HUES64 (cell line): Measurements from ENCODE around the gene DMRTC1.
"Not testable (repeated sequence)": the region's sequence is repeated elsewhere in the genome, so short reads cannot be mapped to it uniquely, and the experiment has no call there.

Source experiments
- H3K27ac ChIP-seq: 2 replicates; pipeline ENCODE4 v1.7.0; 2013; ENCODE audit warnings: low read depth, low read length, inconsistent platforms
- H3K27me3 ChIP-seq: 2 replicates; pipeline ENCODE4 v1.6.1; 2013; ENCODE audit warnings: mild to moderate bottlenecking, low read length; ENCODE audit not compliant: insufficient read depth
- H3K36me3 ChIP-seq: 2 replicates; pipeline ENCODE4 v1.6.1; 2013; ENCODE audit warnings: mild to moderate bottlenecking, low read length; ENCODE audit not compliant: insufficient read depth
- H3K4me1 ChIP-seq: 2 replicates; pipeline ENCODE4 v1.6.1; 2013; ENCODE audit warnings: mild to moderate bottlenecking, low read length, moderate library complexity; ENCODE audit not compliant: insufficient read depth
- H3K4me3 ChIP-seq: 2 replicates; pipeline ENCODE4 v1.5.1; 2013; ENCODE audit warnings: mild to moderate bottlenecking, low read length, moderate library complexity
- H3K9ac ChIP-seq: 2 replicates; pipeline ENCODE4 v1.6.1; 2013; ENCODE audit warnings: mild to moderate bottlenecking, low read depth, low read length
- H3K9me3 ChIP-seq: 2 replicates; pipeline ENCODE4 v1.6.1; 2013; ENCODE audit warnings: low read depth, low read length; ENCODE audit not compliant: insufficient read depth
- WGBS: fragments of 150-250, 120-280 bp; methylation state at CpG from one replicate; pipeline ENCODE4 v1.1.7; 2013; ENCODE audit warnings: missing lambda C conversion rate; 5-methylcytosine and 5-hydroxymethylcytosine counted together

Gene DMRTC1

DNA sequence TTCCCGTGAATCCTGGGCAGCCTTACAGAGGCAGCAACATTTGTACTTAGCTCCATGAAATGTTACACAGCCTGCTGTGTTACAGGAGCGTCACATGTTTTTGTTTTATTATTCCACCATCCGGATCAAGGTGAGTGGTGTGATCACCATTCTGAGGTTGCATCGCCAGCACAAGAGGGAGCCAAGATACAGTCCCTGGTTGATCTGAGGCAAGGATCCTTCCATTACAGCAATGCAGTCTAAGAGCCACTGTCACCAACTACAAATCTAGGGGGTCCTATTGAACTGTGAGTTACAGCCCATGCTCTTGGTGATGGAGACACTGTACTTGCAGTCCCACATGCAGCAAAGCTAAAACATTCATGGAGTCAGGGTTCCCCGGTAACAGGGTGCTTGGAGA lies 27.5 kb downstream of the DMRTC1 start:
- not testable (repeated sequence) for H3K27ac ChIP-seq, H3K9me3 ChIP-seq, H3K9ac ChIP-seq, H3K4me1 ChIP-seq, H3K4me3 ChIP-seq, H3K36me3 ChIP-seq, H3K27me3 ChIP-seq
- 88% methylated on average over 2 of the region's 5 CpGs for whole genome bisulfite sequencing

DNA sequence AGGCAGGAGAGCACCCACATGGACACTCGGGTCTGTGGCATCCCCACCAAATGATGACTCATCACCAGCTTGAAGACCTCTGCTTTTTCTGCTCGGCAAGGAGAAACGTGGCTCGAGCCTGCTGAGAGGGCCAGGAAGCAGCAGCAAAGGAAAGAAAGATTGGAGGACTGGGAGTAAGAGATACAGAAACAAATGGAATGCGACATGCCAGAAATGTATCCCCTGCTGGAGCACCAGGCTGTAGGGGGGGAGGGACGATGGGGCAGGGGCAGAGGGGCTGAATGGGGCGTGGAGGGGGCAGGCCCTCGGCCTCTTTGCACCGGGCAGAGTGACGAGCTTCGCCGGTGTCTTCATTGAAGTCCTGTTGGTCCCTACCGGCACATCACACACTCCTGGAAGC lies 31.3 kb downstream of the DMRTC1 start, which contains the start of gene FAM236C:
FAM236C (plus strand) TSS at position 301 of the 400 bp plus-strand sequence. CDS start 100 bp downstream, outside the sequence.
- H3K4me3 ChIP-seq, H3K27ac ChIP-seq, H3K27me3 ChIP-seq, H3K36me3 ChIP-seq, H3K9me3 ChIP-seq, H3K9ac ChIP-seq, H3K4me1 ChIP-seq: not testable (repeated sequence)
- WGBS: no CpG with 5 or more reads among the region's 13 CpGs

DNA sequence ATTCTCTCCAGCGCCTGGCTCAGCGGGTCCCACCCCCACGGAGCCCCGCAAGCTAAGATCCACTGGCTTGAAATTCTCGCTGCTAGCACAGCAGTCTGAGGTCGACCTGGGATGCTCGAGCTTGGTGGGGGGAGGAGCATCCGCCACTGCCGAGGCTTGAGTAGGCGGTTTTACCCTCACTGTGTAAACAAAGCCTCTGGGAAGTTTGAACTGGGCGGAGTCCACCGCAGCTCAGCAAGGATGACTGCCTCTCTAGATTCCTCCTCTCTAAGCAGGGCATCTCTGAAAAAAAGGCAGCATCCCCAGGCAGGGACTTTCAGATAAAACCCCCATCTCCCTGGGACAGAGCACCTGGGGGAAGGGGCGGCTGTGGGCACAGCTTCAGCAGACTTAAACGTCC lies 53.9 kb downstream of the DMRTC1 start:
- H3K27ac ChIP-seq, H3K9me3 ChIP-seq, H3K4me3 ChIP-seq, H3K4me1 ChIP-seq, H3K36me3 ChIP-seq, H3K27me3 ChIP-seq, H3K9ac ChIP-seq: not testable (repeated sequence)
- WGBS: no CpG with 5 or more reads among the region's 14 CpGs

DNA sequence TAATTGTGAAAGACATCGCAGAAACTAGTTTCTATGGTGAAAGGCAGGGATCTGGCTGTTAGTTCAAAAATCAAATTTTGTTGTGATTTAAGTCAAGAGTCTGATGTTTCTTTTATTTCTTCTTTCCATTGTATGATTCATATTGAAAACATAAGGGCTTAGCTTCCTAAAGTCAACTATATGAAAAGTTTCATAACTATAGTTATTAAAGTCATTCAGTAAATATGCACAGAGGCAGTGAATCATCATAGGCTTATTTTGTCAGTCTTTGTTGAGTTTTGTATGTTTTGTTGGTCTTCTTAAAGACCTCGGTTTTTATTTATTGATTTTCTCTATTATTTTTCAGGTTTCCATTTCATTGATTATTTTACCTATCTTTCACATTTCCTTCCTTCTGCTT lies 60.7 kb downstream of the DMRTC1 start:
- not testable (repeated sequence) for H3K27me3 ChIP-seq, H3K36me3 ChIP-seq, H3K9ac ChIP-seq, H3K27ac ChIP-seq, H3K4me3 ChIP-seq, H3K4me1 ChIP-seq, H3K9me3 ChIP-seq
- no CpG with 5 or more reads among the region's 2 CpGs for WGBS

DNA sequence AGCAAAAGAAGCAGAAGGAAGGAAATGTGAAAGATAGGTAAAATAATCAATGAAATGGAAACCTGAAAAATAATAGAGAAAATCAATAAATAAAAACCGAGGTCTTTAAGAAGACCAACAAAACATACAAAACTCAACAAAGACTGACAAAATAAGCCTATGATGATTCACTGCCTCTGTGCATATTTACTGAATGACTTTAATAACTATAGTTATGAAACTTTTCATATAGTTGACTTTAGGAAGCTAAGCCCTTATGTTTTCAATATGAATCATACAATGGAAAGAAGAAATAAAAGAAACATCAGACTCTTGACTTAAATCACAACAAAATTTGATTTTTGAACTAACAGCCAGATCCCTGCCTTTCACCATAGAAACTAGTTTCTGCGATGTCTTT lies 106.1 kb downstream of the DMRTC1 start:
- H3K9me3 ChIP-seq, H3K9ac ChIP-seq, H3K27ac ChIP-seq, H3K4me3 ChIP-seq, H3K36me3 ChIP-seq, H3K4me1 ChIP-seq, H3K27me3 ChIP-seq: not testable (repeated sequence)
- WGBS: no CpG with 5 or more reads among the region's 2 CpGs

DNA sequence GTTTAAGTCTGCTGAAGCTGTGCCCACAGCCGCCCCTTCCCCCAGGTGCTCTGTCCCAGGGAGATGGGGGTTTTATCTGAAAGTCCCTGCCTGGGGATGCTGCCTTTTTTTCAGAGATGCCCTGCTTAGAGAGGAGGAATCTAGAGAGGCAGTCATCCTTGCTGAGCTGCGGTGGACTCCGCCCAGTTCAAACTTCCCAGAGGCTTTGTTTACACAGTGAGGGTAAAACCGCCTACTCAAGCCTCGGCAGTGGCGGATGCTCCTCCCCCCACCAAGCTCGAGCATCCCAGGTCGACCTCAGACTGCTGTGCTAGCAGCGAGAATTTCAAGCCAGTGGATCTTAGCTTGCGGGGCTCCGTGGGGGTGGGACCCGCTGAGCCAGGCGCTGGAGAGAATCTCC lies 112.9 kb downstream of the DMRTC1 start:
- not testable (repeated sequence) for H3K9me3 ChIP-seq, H3K9ac ChIP-seq, H3K4me1 ChIP-seq, H3K36me3 ChIP-seq, H3K27me3 ChIP-seq, H3K4me3 ChIP-seq, H3K27ac ChIP-seq
- no CpG with 5 or more reads among the region's 13 CpGs for WGBS
